Liver (tissue), 9 donors: ENCODE measurements around the gene TSBP1. TPM values are rescaled to one million over a fixed set of nuclear protein-coding genes. Genes with fewer than 3 reads are reported as not detected.

Experiments
- DNase-seq: peaks from one replicate; pipeline ENCODE4 v3.0.0-alpha.2; 2017; ENCODE audit warnings: low spot score
- H3K27ac ChIP-seq, 2 donors: one replicate each; pipeline ENCODE4 v1.7.0; 2013; ENCODE audit warnings: inconsistent platforms in 2 of 2, low read length in 2 of 2, control low read depth in 1 of 2, low read depth in 1 of 2, mild to moderate bottlenecking in 1 of 2
- H3K27me3 ChIP-seq, 4 donors: one replicate each; pipeline versions ENCODE4 v1.6.1 to v1.7.0; 2013; ENCODE audit warnings: low read length in 3 of 4, inconsistent platforms in 1 of 4, mild to moderate bottlenecking in 1 of 4, moderate library complexity in 1 of 4; ENCODE audit not compliant: control insufficient read depth in 4 of 4, insufficient read depth in 4 of 4
- H3K36me3 ChIP-seq, 4 donors: one replicate each; pipeline versions ENCODE4 v1.6.1 to v1.7.0; 2013; ENCODE audit warnings: low read length in 3 of 4, mild to moderate bottlenecking in 3 of 4, low read depth in 1 of 4, moderate library complexity in 1 of 4; ENCODE audit not compliant: control insufficient read depth in 4 of 4, insufficient read depth in 3 of 4
- H3K4me1 ChIP-seq, 4 donors: one replicate each; pipeline versions ENCODE4 v1.6.1 to v1.7.0; 2013; ENCODE audit warnings: low read length in 3 of 4, mild to moderate bottlenecking in 3 of 4, moderate library complexity in 1 of 4; ENCODE audit not compliant: control insufficient read depth in 4 of 4, insufficient read depth in 4 of 4
- H3K4me3 ChIP-seq, 3 donors: one replicate each; pipeline versions ENCODE4 v1.6.1 to v1.7.0; 2013; ENCODE audit warnings: low read length in 3 of 3, control low read depth in 1 of 3, low read depth in 1 of 3, mild to moderate bottlenecking in 1 of 3
- H3K9ac ChIP-seq, 2 donors: one replicate each; pipeline ENCODE4 v1.7.0; 2013; ENCODE audit warnings: low read length in 2 of 2, mild to moderate bottlenecking in 2 of 2, moderate library complexity in 2 of 2, control low read depth in 1 of 2, low read depth in 1 of 2
- H3K9me3 ChIP-seq, 4 donors: one replicate each; pipeline versions ENCODE4 v1.6.1 to v1.7.0; 2013; ENCODE audit warnings: low read length in 3 of 4; ENCODE audit not compliant: control insufficient read depth in 4 of 4
- EGR1 ChIP-seq, 2 donors: IDR thresholded peaks; 2 replicates each; pipeline ENCODE4 v1.6.1; 2016 to 2018; ENCODE audit warnings: antibody characterized with exemption in 2 of 2, low read depth in 2 of 2
- FOXA1 ChIP-seq: IDR thresholded peaks from 2 replicates; pipeline ENCODE4 v1.6.1; 2016; ENCODE audit warnings: antibody characterized with exemption
- FOXA2 ChIP-seq: IDR thresholded peaks from 2 replicates; pipeline ENCODE4 v1.6.1; 2016; ENCODE audit warnings: antibody characterized with exemption
- GABPA ChIP-seq, 2 donors: IDR thresholded peaks in 1 of 2; conservative IDR thresholded peaks in 1 of 2; 2 replicates each; pipeline ENCODE4 v1.6.1; 2016; ENCODE audit warnings: antibody characterized with exemption in 2 of 2, mild to moderate bottlenecking in 1 of 2, moderate library complexity in 1 of 2
- HNF4A ChIP-seq, 2 donors: conservative IDR thresholded peaks; 2 replicates each; pipeline ENCODE4 v1.6.1; 2016; ENCODE audit warnings: antibody characterized with exemption in 2 of 2, mild to moderate bottlenecking in 2 of 2
- HNF4G ChIP-seq: IDR thresholded peaks from 2 replicates; pipeline ENCODE4 v1.6.1; 2016; ENCODE audit warnings: antibody characterized with exemption
- JUND ChIP-seq, 2 donors: IDR thresholded peaks; 2 replicates each; pipeline ENCODE4 v1.6.1; 2016; ENCODE audit warnings: antibody characterized with exemption in 2 of 2
- NR2F2 ChIP-seq: IDR thresholded peaks from 2 replicates; pipeline ENCODE4 v1.6.1; 2016; ENCODE audit warnings: antibody characterized with exemption
- RAD21 ChIP-seq, 2 donors: IDR thresholded peaks; 2 replicates each; pipeline ENCODE4 v1.6.1; 2016; ENCODE audit warnings: antibody characterized with exemption in 2 of 2, mild to moderate bottlenecking in 2 of 2
- RXRA ChIP-seq, 2 donors: IDR thresholded peaks; 2 replicates each; pipeline ENCODE4 v1.6.1; 2017 to 2018; ENCODE audit warnings: antibody characterized with exemption in 2 of 2, mild to moderate bottlenecking in 1 of 2
- SP1 ChIP-seq: IDR thresholded peaks from 2 replicates; pipeline ENCODE4 v1.6.1; 2018; ENCODE audit warnings: antibody characterized with exemption, mild to moderate bottlenecking
- TAF1 ChIP-seq: conservative IDR thresholded peaks from 2 replicates; pipeline ENCODE4 v1.6.1; 2016; ENCODE audit warnings: antibody characterized with exemption, mild to moderate bottlenecking
- YY1 ChIP-seq: IDR thresholded peaks from 2 replicates; pipeline ENCODE4 v1.6.1; 2016; ENCODE audit warnings: antibody characterized with exemption, mild to moderate bottlenecking
- WGBS: extraction: QIAGEN DNeasy Blood & Tissue Kit; methylation state at CpG from one replicate; pipeline ENCODE4 v1.1.7; 2013; 5-methylcytosine and 5-hydroxymethylcytosine counted together
- polyA plus RNA-seq, 2 donors: library from polyadenylated mRNA; stranded (reverse) in 1 of 2; unstranded in 1 of 2; fragments of 200-250 nt in 1 of 2; fragments of >200 nt in 1 of 2; fragmentation: Nextera tagmentation in 1 of 2; extraction: Ambion mirVana in 1 of 2; gene quantifications; one replicate each; pipeline versions ENCODE4 v1.2.1 to v1.2.3, GENCODE V29; 2013 to 2015
- total RNA-seq, 2 donors: library from RNA; depleted of rRNA; stranded (reverse); fragments of >200 nt; gene quantifications; one replicate each; pipeline ENCODE4 v1.2.3, GENCODE V29; 2014
- TF ChIP-seq, protein P1 (sequence below): fragments of 150-350 bp; IDR thresholded peaks from 2 replicates; pipeline ENCODE4 v1.5.1; 2017; ENCODE audit warnings: improper control_type of control experiment, low read depth, low read length; ENCODE audit not compliant: missing input control
- TF ChIP-seq, protein P2 (sequence below): IDR thresholded peaks from 2 replicates; pipeline ENCODE4 v1.6.1; 2016; ENCODE audit warnings: antibody characterized with exemption, mild to moderate bottlenecking
- TF ChIP-seq, protein P3 (sequence below): IDR thresholded peaks from 2 replicates; pipeline ENCODE4 v1.6.1; 2016; ENCODE audit warnings: antibody characterized with exemption
- TF ChIP-seq, protein P4 (sequence below): IDR thresholded peaks from 2 replicates; pipeline ENCODE4 v1.6.1; 2016; ENCODE audit warnings: antibody characterized with exemption
- TF ChIP-seq, protein P5 (sequence below): IDR thresholded peaks from 2 replicates; pipeline ENCODE4 v1.6.1; 2016; ENCODE audit warnings: antibody characterized with exemption
- donor health status: healthy.
- donor health status: healthy.
- donor health status: healthy.
- donor health status: healthy.
- donor health status: healthy.

The TSBP1 gene
- total and polyA plus RNA-seq, 4 donors: not detected

DNA sequence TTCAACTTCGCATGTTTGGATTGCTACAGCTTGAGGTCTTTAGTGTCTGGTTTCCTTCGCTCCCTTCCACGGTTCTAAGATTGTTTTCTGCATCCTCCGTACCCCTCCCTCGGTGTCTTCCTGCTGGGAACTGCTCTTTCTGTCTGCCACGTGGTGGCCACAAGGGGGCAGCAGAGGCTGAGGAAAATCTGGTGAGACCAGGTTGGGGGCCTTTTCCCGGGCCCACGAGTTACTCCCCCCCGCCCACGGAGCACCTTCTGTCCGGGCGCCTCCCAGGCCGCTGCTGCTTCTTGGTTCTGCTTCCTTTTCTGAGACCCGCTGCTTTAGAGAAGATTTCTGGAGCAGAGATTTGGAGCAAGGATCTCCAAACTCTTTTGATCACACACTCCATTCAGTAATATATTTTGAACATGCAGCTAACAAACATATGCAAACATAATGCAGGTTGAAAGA lies 126.7 kb downstream of the TSBP1 start:
- Histone ChIP-seq H3K9me3 (no peaks in the 10 kb centered on the region), H3K4me3 (no peak overlapping the region), H3K4me1 (peaks cover 0 to 3% (median 2%) of the 10 kb centered on the region in 4 donors), H3K27ac (no peak overlapping the region), H3K27me3 (peaks cover 0 to 5% (median 0%) of the 10 kb centered on the region in 4 donors), H3K36me3 (no peaks in the 10 kb centered on the region), H3K9ac (no peak overlapping the region)
- WGBS: 2% methylated on average over 14 of the region's 14 CpGs
- TF ChIP-seq FOXA2: no peak
- TF ChIP-seq TAF1: no peak
- TF ChIP-seq, protein P1, sequence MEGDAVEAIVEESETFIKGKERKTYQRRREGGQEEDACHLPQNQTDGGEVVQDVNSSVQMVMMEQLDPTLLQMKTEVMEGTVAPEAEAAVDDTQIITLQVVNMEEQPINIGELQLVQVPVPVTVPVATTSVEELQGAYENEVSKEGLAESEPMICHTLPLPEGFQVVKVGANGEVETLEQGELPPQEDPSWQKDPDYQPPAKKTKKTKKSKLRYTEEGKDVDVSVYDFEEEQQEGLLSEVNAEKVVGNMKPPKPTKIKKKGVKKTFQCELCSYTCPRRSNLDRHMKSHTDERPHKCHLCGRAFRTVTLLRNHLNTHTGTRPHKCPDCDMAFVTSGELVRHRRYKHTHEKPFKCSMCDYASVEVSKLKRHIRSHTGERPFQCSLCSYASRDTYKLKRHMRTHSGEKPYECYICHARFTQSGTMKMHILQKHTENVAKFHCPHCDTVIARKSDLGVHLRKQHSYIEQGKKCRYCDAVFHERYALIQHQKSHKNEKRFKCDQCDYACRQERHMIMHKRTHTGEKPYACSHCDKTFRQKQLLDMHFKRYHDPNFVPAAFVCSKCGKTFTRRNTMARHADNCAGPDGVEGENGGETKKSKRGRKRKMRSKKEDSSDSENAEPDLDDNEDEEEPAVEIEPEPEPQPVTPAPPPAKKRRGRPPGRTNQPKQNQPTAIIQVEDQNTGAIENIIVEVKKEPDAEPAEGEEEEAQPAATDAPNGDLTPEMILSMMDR: peak; percentile 80
- TF ChIP-seq, protein P2, sequence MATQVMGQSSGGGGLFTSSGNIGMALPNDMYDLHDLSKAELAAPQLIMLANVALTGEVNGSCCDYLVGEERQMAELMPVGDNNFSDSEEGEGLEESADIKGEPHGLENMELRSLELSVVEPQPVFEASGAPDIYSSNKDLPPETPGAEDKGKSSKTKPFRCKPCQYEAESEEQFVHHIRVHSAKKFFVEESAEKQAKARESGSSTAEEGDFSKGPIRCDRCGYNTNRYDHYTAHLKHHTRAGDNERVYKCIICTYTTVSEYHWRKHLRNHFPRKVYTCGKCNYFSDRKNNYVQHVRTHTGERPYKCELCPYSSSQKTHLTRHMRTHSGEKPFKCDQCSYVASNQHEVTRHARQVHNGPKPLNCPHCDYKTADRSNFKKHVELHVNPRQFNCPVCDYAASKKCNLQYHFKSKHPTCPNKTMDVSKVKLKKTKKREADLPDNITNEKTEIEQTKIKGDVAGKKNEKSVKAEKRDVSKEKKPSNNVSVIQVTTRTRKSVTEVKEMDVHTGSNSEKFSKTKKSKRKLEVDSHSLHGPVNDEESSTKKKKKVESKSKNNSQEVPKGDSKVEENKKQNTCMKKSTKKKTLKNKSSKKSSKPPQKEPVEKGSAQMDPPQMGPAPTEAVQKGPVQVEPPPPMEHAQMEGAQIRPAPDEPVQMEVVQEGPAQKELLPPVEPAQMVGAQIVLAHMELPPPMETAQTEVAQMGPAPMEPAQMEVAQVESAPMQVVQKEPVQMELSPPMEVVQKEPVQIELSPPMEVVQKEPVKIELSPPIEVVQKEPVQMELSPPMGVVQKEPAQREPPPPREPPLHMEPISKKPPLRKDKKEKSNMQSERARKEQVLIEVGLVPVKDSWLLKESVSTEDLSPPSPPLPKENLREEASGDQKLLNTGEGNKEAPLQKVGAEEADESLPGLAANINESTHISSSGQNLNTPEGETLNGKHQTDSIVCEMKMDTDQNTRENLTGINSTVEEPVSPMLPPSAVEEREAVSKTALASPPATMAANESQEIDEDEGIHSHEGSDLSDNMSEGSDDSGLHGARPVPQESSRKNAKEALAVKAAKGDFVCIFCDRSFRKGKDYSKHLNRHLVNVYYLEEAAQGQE: no peak
- no peak for TF ChIP-seq JUND (IDR thresholded peaks at IDR 0.05)
- peak; percentile 83 to 90 for TF ChIP-seq RAD21 (IDR thresholded peaks at IDR 0.05)
- TF ChIP-seq, protein P3, sequence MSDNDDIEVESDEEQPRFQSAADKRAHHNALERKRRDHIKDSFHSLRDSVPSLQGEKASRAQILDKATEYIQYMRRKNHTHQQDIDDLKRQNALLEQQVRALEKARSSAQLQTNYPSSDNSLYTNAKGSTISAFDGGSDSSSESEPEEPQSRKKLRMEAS: peak; percentile 48
- TF ChIP-seq, protein P4, sequence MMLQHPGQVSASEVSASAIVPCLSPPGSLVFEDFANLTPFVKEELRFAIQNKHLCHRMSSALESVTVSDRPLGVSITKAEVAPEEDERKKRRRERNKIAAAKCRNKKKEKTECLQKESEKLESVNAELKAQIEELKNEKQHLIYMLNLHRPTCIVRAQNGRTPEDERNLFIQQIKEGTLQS: no peak
- peak; percentile 24 for TF ChIP-seq NR2F2
- no peak for TF ChIP-seq EGR1 (IDR thresholded peaks at IDR 0.05; ENCODE audit: low read depth in 2 of 2)
- TF ChIP-seq GABPA (IDR thresholded peaks at IDR 0.05 in 1 of 2, conservative IDR thresholded peaks at IDR 0.05 in 1 of 2): no peak
- TF ChIP-seq, protein P5, sequence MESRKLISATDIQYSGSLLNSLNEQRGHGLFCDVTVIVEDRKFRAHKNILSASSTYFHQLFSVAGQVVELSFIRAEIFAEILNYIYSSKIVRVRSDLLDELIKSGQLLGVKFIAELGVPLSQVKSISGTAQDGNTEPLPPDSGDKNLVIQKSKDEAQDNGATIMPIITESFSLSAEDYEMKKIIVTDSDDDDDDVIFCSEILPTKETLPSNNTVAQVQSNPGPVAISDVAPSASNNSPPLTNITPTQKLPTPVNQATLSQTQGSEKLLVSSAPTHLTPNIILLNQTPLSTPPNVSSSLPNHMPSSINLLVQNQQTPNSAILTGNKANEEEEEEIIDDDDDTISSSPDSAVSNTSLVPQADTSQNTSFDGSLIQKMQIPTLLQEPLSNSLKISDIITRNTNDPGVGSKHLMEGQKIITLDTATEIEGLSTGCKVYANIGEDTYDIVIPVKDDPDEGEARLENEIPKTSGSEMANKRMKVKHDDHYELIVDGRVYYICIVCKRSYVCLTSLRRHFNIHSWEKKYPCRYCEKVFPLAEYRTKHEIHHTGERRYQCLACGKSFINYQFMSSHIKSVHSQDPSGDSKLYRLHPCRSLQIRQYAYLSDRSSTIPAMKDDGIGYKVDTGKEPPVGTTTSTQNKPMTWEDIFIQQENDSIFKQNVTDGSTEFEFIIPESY: no peak
- no peak for TF ChIP-seq HNF4A (conservative IDR thresholded peaks at IDR 0.05)
- TF ChIP-seq HNF4G: no peak
- TF ChIP-seq YY1: no peak
- TF ChIP-seq SP1: no peak
- TF ChIP-seq RXRA (IDR thresholded peaks at IDR 0.05): no peak
- no peak for TF ChIP-seq FOXA1
- DNase-seq: peak; percentile 79
